LNCAP (cell line): ENCODE measurements around the gene PLCL1.

ENCODE experiments used
- CTCF ChIP-seq: fragments of 450-650 bp; IDR thresholded peaks from 2 replicates; pipeline ENCODE4 v1.5.1; 2017; ENCODE audit warnings: mild to moderate bottlenecking

The PLCL1 gene

GRCh38 chr2:197911667-197912066 is 107.3 kb downstream of the PLCL1 start:
- no peak for TF ChIP-seq CTCF

GRCh38 chr2:197913084-197913483 is 108.7 kb downstream of the PLCL1 start:
- no peak for TF ChIP-seq CTCF

- TF ChIP-seq CTCF, result no peak
Observed at GRCh38 chr2:197914778-197915177, 110.4 kb downstream of the PLCL1 start.

- TF ChIP-seq CTCF, result no peak
Observed at GRCh38 chr2:197915548-197916265, 111.3 kb downstream of the PLCL1 start.

DNA sequence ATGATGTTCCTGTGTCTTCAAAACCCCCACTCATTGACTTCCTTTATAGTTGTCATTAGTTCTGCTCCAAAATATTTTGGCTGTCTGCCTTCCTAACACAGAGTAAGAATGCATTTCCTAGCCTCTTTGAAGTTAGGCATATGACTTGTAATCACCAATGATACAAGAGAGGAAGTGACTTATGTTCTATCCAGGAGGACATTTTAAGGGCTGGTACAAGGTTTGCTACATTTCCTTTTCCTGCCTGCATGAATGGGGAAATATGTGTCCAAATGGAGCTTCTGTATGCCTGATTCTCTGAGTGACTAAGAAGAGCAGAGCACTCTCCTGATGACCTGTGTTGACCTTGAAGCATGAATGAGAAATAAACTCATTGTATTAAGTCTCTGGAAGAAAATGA is 115.1 kb downstream of the PLCL1 start:
- TF ChIP-seq CTCF, result no peak

DNA sequence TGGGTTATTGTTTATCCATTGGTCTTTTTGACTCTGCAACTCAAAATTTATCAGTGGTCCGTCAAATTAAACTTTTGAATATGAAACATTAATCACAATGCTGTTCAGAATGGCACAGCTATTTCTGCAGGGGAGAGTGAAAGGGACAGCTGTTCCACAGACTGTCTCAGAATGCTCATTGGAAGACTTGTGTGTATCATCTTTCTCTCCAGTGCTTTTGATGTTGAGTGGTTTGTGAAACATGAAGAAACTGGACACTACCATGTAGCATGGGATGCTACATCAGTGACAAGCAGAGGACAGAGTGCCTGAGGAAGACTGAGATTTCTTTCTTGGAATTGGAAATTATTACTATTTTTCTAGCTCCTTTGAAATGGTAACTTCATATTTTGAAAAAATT is 115.7 kb downstream of the PLCL1 start:
- no peak for TF ChIP-seq CTCF

- TF ChIP-seq CTCF, result no peak
Observed at GRCh38 chr2:197920592-197921201, 116.3 kb downstream of the PLCL1 start.
